IPS-18c (cell line): ENCODE measurements around the gene IAH1.
"Not testable (repeated sequence)": the region's sequence is repeated elsewhere in the genome, so short reads cannot be mapped to it uniquely, and the experiment has no call there.

Experiments
- H3K4me3 ChIP-seq: 2 replicates; pipeline ENCODE4 v1.7.0; 2013; ENCODE audit warnings: low read depth, mild to moderate bottlenecking, low read length, moderate library complexity; ENCODE audit not compliant: insufficient read depth
- H3K9me3 ChIP-seq: one replicate; pipeline ENCODE4 v1.6.1; 2013; ENCODE audit warnings: mild to moderate bottlenecking, low read length, moderate library complexity; ENCODE audit not compliant: control insufficient read depth, insufficient read depth

Gene IAH1

DNA sequence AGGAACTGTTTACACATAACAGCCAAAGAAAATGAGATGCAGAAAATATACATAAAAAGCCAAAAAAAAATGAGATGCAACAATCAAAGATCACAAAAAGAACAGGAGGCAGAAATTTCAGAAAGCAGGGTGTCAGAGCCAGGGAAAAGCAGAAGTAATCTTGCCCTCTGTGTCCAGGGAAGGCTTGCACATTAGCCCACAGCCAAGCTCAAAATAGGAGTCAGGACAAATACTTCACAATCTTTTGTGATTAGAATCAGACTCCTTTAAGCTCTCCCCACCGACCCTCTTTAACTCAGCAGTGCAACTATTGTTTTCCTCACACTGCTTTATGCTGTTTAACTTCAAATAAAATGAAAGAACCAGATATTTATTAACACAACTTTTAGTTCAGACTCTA, 34.6 kb downstream of the IAH1 start:
- peaks cover 2% of the 10 kb centered on the region for H3K9me3 ChIP-seq
- no peak overlapping the region for H3K4me3 ChIP-seq

DNA sequence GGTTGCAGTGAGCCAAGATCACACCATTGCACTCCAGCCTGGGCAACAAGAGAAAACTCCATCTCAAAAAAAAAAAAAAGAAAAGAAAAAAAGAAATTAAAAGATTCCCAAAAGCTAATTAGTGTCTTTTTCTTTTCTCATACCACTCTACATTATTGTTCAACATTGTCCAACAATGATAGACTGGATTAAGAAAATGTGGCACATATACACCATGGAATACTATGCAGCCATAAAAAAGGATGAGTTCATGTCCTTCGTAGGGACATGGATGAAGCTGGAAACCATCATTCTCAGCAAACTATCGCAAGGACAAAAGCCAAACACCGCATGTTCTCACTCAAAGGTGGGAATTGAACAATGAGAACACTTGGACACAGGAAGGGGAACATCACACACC, 39.6 kb downstream of the IAH1 start:
- H3K9me3 ChIP-seq, H3K4me3 ChIP-seq: not testable (repeated sequence)

DNA sequence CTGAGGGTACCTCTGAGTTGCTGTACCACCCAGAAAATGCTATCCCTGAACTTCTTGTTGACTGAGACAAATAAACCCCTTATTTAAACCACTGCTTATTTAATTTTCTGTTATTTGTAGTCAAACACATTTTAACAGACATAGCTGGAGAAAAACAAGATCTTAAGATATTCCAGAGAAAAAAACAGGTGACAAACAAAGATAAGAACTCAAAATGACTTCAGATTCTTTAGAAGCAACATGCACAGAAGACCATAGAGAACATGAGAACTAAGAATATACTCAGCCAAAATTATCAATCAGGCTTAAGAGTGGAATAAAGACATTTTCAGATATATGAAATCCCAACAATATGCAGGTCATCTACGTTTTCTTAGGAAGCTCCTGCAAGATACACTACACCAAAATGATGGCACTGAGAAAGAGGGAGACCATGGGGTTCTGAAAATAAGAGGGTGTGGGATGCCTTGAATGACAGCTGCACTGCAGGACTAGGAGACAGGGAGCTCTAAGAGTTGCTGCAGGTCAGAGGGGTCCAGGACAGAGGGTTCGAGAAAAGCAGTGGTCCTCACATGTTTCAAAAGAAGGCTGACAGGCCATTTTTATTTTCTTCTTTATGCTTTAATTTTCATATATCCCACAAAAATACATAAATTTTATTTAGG, 42.9 kb downstream of the IAH1 start:
- peaks cover 2% of the 10 kb centered on the region for H3K9me3 ChIP-seq
- no peak overlapping the region for H3K4me3 ChIP-seq

DNA sequence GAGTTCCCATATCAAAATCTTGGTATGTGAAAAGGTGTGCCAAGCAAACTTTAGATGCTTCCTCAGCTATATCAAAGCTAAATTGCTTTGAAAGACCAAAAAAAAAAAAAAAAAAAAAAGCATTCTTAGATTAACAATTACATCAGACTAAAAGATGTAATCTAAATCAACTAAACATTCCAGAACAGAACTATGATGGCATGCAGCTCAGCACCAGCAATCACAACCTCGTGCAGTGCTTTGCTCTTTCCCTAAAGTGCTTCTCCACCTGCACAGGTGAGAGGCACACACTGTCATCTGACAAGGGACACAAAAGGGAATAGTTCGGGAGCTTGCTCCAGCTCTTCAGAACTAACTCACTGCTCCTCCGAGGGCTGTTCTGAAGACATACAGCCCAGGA, 43.8 kb downstream of the IAH1 start:
- H3K9me3 ChIP-seq = no peaks in the 10 kb centered on the region
- H3K4me3 ChIP-seq = no peak overlapping the region

DNA sequence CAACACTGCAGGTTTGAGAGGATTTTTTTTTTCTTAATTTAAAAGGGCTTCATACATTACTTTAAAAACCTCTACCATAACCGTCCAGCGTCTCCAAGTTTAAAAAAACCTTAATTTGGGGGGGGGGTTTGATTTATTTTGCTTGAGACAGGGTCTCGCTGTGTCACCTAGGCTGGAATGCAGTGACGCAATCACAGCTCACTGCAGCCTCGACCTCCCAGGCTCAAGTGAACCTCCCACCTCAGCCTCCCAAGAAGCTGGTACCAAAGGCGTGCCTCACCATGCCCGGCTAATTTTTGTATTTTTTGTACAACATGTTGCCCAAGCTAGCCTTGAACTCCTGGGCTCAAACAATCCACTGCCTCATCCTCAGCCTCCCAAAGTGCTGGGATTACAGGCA, 44.4 kb downstream of the IAH1 start:
- no peaks in the 10 kb centered on the region for H3K9me3 ChIP-seq
- H3K4me3 ChIP-seq = no peak overlapping the region

DNA sequence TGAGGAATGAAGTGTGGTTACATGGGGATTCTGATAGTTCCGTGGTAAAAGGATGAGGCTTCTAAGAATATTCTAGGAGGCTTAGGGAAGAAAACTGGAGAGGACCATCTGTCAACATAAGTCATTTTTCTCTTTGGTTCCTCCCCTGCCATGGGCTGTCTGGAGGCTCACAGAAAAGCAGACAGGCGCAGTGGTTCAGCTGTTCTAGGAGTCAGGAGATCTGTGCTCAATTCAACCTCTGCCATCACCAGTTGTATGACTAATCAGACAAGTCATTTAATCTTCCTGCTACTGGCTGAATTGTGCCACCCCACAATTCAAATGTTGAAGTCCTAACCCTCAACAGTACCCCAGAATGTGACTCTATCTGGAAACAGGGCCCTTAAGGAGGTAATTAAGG, 44.9 kb downstream of the IAH1 start:
- H3K9me3 ChIP-seq = no peaks in the 10 kb centered on the region
- H3K4me3 ChIP-seq = no peak overlapping the region

DNA sequence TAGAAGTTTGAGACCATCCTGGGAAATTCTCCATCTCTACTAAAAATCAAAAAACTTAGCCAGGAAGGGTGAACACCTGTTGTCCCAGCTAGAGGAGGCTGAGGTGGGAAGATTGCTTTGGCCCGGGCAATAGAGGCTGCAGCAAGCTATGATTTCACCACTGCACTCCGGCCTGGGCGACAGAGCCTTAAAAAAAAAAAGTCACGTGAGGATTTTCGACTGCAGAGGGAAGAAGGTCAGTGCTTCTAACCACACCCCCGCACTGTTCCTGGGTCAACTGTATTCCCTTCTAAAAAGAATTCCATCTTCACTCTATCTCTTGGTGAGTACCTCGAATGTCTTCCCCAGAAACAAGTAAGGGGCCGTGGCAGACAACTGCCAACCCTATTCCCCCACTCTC, 49.9 kb downstream of the IAH1 start:
- H3K4me3 ChIP-seq = no peak overlapping the region
- no peaks in the 10 kb centered on the region for H3K9me3 ChIP-seq

DNA sequence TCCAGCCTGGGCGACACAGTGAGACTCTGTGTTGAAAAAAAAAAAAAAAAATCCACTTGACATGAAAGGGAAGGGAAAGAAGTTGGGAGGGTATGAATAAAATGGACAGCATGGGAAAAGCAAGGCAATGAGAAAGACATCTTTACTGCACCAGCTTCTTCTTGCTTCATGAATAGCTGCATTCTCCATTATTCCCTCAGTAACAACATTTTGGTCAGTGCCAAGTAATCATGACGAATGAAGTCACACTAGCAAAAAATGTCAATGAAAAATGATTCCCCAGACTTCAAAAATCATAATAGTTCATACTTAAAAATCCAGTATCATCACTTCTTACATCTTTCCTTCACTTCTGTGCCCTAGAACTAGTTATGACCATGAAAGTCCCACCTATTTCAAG, 50.9 kb downstream of the IAH1 start:
- H3K9me3 ChIP-seq = no peaks in the 10 kb centered on the region
- no peak overlapping the region for H3K4me3 ChIP-seq

DNA sequence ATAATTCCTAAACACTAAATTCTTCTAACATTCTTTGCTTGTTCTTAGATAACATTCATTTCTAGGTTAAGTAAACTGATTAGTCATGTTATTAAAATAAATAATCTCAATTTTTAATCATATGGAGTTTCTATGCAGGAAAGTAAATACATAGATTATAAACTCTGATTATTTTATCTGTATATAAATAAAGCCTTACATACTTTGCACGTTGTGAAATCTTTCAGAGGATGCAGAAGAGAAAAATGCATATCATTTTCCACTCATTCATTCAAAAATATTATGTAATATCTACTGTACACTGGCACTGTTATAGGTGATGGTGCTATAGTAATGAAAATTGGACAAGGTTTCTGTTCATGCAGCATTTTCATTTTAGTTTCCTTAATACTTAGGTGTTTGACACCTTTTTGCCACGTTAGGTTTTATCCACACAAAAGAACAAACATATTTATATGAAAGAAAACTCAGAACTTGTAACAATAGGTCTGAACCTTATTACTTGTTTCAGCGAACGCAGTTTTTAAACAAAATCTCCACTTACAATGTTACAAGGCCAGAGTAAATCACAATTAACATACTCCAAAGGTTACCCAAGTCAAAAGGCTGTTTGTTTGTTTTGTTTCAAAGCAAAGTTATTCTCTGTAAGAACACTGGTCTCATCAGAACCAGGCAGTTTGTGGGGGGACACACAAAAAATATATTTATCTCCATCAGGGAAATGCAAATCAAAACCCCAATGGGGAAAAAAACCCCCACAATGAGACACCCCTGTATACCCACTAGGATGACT, 53.8 kb downstream of the IAH1 start:
- H3K4me3 ChIP-seq = no peak overlapping the region
- H3K9me3 ChIP-seq = no peaks in the 10 kb centered on the region

DNA sequence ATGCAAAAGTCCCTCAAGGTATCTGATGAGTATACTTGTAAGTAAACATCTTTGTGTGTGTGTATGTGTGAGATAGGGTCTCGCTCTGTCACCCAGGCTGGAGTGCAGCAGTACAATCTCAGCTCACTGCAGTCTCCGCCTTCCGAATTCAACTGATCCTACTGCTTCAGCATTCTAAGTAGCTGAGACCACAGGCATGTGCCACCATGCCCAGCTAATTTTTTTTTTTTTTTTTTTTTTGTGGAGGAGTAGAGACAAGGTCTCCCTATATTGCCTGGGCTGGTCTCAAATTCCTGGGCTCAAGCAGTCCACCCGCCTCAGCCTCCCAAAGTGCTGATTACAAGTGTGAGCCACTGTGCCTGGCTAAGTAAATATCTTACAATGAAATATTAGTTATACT, 58.1 kb downstream of the IAH1 start:
- Histone ChIP-seq H3K9me3 (no peaks in the 10 kb centered on the region), H3K4me3 (no peak overlapping the region)

DNA sequence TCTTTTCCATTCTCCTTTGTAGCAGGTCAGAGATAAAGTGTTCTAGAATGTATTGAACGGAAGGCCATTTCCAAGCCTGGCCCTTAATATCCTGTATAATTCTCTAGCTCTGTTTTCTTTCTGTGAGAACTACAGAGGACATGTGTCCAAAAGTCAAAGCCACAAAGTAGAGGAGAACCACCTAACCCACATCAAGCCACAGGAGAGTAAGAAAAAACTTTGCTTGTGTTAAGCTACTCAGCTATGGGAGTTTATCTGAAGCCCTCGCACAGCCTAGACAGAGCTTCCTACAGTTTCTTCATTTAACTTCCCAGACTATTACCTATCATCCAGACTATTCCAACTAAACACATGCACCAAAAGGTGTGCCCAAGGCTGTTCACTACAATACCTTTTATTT, 59.3 kb downstream of the IAH1 start:
- no peaks in the 10 kb centered on the region for H3K9me3 ChIP-seq
- H3K4me3 ChIP-seq = no peak overlapping the region

DNA sequence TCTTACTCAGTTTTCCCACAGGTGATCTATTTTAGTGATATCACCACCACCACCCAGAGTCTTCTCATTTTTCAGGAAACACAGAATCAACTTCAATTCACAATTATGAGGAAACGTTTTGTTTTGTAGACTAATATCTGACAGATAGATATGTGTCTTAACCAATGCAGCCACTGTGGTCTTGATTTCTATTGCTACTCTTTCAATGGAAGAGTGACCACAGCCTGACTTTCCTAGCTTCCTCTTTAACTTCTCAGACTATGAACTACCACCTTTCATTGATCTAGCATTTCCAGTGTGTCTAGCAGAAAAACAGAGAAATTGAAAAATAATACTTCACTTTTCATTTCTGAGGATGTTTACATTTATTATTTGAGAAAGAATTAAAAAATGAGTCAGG, 60.8 kb downstream of the IAH1 start:
- Histone ChIP-seq H3K9me3 (no peaks in the 10 kb centered on the region), H3K4me3 (no peak overlapping the region)

DNA sequence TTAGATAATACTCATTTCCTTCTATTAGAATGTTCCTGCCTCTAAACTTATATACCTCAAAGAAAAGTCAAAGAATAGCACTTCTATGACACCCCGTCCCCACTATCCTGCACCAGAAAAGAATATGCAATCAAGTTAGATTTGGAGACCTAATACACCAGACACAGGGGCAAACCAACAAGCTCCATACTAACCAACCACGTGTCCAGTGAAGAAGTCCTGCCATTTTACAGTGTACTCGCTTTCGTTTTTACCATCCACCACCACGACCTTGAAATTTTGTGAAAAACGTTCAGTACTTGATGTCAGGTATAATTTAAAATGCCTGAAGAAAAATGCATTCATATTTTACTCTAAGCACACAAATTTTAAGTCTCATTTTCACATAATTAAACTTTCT, 62.2 kb downstream of the IAH1 start:
- H3K9me3 ChIP-seq = no peaks in the 10 kb centered on the region
- no peak overlapping the region for H3K4me3 ChIP-seq

DNA sequence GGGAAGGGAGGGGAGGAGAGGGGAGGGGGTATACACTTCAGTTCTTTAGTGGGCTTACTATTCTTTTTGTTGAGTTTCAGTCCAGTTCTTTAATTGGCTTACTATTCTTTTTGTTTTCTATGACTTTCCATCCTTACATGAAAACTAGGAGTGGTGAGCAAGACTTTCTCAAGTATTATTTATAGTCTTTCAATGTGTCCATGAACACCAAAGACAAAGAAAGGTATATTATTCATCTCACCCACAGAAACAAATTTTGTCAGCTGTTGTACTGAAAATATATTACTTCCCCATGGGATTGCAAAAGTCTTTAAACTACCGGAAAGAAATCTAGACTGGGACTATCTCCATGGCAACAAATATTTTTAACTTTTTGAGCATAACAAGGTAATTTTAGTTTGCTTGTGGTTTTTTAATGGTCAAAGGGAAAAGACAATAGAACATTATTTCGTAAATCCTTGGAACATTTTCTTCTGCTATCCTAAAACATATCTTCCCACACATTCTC, 63.7 kb downstream of the IAH1 start:
- H3K9me3 ChIP-seq = no peaks in the 10 kb centered on the region
- H3K4me3 ChIP-seq = no peak overlapping the region
